K562 treated with DMSO at 1 percent for 12 hours (cell line): ENCODE data around the gene CA10. TPM values are rescaled to one million over a fixed set of nuclear protein-coding genes. Genes with fewer than 3 reads are reported as not detected.

Experiments used
- total RNA-seq: library from RNA; unstranded; fragments of 300-600 nt; gene quantifications from 2 replicates; pipeline ENCODE4 v1.2.3, GENCODE V29; 2022; ENCODE audit not compliant: insufficient read depth

Gene CA10
- not detected in 2 replicates for total RNA-seq

GRCh38 chr17:52158450-52159042 is at the start of gene CA10:
Gene CA10 (minus strand): TSS chr17:52158714.

